GM19372 (cell line): Measurements from ENCODE around the gene REXO5.
"Not testable (repeated sequence)": the region's sequence is repeated elsewhere in the genome, so short reads cannot be mapped to it uniquely, and the experiment has no call there.

Experiments
- ATAC-seq: cut with Tn5 transposase; IDR thresholded peaks from one replicate; pipeline ENCODE4 v1.9.1; 2021; ENCODE audit warnings: mild to moderate bottlenecking, low read depth, moderate library complexity; ENCODE audit not compliant: unreplicated experiment

The REXO5 gene

DNA sequence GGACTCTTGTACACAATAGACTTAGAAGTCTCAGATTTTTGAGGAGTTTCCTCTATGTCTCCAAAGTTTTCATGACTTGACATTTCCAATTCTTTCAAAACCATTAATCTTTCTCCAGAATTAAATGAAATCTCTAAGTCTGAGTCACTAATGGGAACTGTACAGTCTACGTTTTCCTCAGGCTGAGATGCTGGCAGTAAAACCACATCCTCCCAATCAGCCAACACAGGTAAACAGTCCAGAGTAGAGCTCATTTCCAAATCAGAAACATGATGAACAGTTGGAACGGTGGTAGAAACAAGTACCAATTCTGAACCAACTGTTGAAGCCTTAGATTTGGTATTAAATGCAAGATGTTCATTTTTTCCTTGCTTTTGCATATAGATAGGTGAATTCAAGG, 8.0 kb upstream of the REXO5 start:
- no peak for ATAC-seq

DNA sequence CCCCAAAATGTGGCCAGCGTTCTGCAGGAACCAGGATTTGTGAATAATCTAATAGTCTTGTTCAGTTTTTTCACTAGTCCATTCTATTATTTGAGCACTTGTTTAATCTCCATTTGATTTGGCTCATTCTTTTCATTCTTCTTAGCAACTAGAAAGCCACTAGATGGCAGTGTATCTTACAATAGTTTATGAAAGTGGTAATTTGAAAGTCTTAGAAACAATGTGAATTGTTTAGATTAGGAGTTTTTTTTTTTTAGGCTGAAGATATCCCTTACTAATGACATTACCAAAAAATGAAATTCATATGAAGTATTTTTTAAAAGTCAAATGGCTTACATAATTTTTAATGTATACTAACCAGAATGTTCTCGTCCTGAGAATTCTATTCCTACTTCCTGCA, 6.7 kb upstream of the REXO5 start:
- ATAC-seq = no peak

DNA sequence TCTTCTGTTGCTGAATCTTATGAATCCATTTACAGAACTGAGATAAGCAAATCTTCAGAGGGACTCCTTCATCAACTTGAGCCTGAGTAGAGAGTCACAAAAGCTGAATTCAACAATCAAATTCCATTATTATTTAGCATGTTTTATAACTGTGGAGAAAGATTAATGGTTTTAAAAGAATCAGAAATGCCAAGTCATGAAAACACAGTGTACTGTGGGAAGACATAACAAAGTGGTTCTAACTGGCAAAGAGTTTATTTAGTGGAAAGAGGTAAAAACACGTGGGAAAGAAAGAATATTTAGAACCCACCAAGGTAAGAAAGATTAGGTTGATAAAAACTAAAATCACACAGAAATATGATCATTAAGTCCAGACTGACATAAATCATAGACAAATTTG, 5.0 kb upstream of the REXO5 start:
- ATAC-seq = no peak

DNA sequence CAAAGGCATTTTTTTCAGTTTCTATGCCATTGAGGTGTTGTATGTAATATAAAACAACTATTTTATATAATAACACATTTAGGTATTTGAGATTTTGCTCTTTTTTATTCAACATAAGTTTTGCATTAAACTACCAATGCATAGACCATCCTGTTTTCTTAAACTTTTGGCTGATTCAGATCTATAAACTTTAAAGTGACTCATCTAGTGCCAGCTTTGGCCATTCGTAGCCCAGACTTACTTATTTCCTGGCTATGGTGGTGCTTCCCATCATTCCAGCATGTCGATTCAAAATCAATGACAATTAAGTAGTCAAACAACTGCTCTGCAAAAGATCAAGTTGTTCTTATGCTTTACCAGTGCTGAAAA, 3.2 kb upstream of the REXO5 start:
- no peak for ATAC-seq

DNA sequence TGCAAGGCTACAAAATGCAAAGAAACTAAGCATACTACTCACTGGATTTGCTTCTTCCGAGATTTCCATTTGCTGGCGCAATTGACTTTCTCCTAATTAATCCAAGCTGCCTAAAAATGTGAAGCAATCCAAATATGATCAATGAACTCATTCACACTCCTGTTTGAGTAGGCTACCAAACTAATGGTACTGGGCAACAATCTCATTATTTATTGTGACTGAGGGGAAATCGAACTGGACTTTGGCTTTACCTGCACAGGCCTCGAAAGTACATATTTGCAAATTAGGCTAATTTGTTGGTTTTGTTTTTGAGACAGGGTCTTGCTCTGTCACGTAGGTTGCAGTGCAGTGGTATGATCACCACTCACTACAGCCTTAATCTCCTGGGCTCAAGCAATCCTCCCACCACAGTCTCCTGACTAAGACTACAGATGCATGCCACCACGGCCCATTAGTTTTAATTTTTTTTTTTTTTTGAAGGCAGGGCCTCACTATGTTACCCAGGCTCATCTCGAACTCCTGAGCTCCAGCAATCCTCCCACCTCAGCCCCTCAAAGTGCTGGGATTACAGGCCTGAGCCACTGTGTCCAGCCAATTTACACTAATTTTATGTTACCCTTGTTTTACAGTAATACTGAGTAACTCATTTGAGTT, 2.6 kb upstream of the REXO5 start:
- no peak for ATAC-seq

DNA sequence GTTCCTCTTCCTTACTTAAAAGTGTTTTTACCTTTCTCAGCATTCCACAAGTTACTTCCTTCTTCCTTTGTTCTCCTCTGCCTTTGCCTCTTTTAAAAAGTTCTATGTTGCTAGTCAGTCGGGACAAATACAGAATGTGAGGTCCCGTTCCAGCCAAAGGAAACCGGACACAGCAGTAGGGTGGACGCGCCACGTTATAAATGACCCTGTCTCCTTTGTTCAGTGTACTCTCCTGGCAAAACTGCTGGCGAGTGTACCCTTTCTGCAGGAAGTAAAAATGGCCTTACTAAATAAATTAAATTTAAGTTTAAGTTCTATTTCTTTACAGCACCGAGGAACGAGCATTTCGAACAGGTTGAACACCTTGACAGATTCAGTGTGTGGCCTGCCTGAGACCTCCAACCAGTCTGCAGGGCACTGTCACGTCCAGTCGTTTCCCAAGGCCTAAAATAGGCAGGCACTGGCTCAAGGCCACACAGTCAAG, 601 bp upstream of the REXO5 start:
- ATAC-seq = not testable (repeated sequence)

DNA sequence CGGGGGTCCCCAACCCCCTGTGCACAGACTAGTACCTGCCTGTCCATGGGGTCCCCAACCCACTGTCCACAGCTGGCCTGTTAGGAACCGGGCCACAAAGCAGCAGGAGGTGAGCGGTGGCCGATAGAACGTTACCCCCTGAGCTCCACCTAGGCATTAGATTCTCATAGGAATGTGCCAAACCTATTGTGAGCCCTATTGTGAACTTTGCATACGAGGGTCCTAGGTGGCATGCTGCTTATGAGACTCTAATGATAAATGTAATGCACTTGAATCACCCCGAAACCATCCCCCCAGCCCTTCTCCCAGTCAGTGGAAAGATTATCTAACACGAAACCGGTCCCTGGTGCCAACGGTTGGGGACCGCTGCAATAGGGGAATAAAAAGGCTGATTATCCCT, 1.5 kb downstream of the REXO5 start:
- ATAC-seq = no peak

DNA sequence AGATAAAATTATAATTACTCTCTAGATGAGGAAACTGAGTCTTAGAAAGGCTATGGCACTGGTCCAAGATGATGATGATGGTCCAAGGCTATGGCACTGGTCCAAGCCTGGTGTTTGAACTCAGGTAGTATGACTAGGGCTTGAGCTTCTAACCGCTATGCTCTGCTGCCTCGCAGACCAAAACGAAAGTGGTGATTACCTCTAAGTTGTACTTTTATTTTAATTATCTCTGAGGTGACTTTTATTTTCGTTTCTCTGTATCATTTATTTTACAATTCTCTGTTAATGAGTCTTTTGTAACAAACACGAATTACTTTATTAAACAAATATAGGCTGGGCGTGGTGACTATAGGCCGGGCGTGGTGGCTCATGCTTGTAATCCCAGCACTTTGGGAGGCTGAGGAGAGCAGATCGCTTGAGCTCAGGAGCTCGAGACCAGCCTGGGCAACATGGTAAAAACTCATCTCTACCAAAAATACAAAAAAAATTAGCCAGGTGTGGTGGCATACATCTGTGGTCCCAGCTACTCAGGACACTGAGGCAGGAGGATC, 5.6 kb downstream of the REXO5 start:
- ATAC-seq = no peak

DNA sequence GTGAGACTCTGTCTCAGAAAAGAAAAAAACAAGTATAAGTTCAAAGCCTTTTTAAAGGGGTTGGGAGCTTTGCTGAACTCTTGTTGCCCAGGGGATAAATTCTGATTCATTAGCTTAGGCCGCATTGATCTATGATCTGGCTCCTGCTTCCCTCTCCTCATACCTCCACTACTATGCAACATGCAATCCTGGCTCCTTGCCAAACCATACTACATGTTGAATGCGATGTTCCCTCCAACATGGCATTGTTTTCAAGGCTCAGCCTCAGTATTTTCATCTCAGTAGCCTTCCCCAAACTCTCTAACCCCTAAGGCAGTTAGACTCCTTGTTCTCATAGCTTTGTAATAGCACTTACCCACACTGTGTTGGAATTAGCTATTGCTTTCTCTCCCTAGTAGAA, 6.2 kb downstream of the REXO5 start:
- ATAC-seq = no peak

DNA sequence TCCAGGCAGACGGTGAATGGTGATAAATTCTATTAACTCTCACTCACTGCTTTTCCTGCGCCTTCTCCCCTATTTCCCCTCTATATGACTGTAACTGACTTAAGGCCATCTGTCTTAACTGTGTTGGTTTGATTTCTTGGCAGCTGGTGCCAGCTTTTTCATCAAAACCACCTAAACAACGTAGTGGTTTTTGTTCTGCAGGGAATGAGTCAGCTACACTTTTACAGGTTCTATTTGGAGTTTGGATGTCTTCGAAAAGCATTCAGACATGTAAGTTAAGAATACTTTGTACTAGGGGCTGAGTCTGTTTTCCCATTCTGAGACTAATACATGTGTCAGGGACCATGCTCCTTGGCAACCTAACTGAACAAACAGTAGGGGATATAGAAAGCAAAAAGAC, 8.5 kb downstream of the REXO5 start:
- no peak for ATAC-seq

DNA sequence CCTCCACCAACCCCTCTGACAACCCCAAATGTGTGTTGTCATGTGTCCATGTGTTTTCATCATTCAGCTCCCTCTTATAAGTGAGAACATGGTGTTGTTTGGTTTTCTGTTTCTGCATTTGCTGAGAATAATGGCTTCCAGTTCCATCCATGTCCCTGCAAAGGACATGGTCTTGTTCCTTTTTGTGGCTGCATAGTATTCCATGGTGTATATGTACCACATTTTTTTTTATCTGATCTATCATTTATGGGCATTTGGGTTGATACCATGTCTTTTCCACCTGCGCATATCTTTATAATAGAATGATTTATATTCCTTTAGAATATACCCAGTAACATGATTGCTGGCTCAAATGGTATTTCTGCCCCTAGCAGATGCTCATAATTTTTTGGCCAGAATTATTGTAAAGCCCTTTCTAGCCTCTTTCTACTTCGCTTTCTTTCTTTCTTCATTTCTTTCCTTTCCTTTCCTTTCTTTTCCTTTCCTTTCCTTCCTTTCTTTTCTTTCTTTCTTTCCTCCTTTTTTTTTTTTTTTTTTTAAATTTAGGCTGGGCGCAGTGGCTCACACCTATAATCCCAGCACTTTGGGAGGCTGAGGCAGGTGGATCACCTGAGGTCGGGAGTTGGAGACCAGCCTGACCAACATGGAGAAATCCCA, 12.7 kb downstream of the REXO5 start:
- ATAC-seq = no peak

DNA sequence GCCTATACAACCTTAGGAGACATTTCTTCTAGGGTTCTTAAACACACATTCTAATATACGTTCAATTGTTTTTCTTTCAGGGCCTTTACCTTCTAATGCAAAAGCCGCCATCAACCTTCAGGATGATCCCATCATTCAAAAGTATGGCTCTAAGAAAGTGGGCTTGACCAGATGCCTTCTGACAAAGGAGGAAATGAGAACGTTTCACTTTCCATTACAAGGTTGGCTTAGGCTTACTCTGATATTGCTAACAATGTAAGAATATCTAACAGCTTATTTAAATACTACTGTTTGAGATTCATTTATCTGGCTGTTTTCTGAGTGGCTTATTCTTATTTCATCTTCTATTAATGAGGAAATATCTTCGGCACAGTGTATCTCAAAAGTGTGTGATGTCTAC, 15.4 kb downstream of the REXO5 start:
- no peak for ATAC-seq

DNA sequence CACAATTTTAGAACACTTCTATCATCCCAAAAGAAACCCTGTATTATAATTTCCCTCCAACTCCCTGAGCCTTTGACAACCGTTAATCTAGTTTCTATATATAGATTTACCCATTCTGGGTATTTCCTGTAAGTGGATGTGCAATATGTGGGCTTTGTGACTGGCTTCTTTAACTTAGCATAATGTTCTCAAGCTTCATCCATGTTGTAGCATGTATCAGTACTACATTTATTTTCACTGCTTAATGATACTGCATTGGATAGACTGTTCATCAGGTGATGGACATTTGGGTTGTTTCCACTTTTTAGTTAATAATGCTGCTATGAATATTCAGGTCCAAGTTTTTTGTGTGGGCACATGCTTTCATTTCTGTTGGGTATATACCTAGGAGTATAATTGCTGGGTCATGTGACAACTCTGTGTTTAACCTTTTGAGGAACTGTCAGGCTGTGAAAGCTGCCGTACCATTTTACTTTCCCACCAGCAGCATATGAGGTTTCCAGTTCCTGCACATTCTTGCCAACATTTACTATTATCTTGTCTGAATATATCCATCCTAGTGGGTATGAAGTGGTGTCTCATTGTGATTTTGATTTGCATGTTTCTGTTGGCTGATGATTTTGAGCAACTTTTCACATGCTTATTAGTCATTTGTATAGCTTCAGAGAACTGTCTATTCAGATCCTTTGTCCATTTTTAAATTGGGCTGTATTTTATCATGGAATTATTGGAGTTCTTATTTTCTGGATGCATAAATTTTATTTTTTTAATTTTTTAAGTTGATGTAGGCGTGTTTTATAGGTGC, 16.4 kb downstream of the REXO5 start:
- no peak for ATAC-seq

DNA sequence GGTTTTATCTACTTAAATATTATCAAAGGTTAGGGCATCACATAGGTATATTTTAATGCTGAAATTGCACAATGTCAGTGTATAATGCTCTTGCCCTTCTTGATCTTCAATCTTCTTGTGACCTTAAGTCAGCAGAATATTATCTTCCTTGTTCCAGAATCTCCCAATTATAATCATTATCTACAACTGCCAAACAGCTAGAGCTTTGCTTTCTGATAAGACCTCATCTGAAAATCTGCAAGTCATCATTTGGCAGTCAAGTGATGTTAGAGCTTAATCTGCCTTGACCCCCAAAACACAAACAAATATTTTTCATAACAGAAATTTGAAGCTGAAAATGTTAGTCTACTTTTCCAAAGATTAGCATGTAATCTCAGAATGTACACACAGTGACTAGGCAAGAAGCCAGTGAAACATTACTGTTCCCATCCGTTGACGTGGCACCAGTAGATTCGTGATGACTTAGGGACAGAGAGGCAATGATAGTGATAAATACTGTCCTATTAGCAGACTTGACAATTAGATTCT, 19.8 kb downstream of the REXO5 start:
- ATAC-seq = no peak

DNA sequence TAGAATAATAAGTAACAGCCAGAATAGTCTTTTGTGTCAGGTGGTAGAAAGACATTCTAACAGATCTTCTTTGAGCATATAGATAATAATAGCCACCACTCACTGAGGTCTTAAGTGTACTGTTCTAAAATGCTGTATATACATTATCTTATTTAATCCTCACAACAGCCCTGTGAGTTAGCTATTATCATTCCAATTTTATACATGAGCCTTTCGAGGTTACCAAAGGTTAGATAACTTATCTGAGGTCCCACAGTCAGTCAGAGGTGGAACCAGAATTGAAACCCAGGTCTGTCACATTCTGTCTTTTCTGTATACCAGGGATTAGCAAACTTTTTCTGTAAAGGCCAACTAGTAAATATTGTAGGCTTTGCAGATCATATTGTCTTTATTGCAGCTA, 23.2 kb downstream of the REXO5 start:
- no peak for ATAC-seq

DNA sequence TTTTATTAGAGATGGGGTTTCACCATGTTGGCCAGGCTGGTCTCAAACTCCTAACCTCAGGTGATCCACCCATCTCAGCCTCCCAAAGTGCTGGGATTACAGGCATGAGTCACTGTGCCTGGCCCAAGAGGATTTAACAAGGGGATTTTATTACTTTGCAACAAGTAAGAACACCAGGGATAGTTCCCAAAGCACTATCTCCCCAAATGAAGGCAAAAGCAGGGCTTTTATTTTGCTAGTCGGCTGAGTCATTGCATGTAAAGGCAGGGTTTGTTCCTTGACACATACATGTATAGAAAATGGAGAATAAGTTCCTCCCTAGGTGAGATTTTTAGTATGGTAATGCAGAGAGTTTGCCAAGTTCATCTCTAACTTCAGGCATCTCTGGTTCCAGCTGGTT, 24.0 kb downstream of the REXO5 start:
- ATAC-seq = no peak

DNA sequence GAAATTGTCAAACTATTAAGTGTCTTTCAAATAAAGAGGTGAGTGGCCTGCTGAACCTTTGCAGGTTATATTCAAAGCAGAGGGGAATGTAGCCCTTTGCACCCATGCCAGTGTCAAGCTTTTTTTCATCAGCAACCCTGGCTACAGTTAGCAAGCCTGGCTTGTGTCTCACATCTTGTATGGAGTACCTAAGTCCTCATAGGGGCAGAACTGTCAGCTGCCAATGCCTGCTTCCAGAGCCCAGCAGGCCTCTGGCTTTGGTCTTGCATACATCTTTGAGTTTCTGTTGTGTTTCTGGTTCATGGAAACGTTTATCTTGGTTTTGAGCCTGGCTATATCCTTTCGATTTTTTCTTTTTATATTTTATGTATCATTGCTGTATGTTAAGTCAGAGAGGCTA, 26.8 kb downstream of the REXO5 start:
- no peak for ATAC-seq

DNA sequence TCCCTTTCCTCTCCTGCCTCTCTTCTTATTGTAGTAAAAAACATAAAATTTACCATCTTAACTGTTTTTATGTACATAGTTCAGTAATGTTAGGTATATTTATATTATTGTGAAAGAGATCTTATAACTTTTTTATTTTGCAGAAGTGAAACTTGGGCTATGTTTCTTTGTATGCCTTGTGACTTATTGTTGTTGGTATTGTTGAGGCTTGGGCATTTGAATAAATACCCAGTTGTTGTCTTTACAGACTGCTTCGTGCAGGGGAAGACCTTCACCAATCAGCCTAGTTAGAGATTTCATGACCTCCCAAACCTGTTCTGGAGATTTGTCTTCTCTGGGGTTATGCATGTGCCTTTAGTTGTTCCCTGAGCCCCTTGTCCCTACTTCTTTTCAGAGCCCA, 31.9 kb downstream of the REXO5 start:
- ATAC-seq = no peak

DNA sequence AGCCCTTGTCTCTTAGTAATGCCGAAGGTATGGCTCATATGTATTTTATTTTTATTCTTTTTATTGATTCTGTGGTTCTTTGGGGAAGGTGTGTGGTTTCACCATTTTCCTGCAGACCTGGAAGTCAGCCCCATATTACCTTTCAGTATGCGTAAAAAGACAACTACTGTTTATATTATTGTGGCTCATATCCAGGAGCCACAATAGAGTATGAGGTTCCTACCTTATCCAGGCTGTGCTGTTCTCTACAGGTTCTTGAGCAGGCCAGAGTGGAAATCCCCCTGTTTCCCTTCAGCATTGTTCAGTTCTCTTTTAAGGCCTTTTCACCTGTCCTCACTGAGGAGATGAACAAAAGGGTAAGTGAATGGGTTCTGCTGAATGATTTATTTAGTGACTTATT, 33.2 kb downstream of the REXO5 start:
- ATAC-seq = no peak

DNA sequence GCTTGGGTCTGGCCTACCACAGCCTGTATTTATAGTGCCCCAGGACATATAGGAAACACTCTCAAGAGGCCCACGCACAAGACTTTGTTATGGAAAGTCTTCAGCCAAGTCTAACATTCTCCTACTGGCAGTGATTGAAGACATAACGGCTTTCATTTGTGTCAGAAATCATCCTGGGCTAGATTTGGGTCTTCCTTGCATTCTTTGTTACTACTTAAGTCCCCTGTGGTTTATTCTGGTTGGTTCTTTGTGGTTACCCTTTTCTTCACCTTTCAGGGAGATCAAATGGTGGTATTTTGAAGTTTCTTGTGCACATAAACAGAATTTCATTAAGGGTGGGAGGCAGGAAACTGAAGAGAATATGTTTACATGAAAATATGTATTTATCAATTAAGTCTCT, 37.7 kb downstream of the REXO5 start:
- ATAC-seq = no peak

DNA sequence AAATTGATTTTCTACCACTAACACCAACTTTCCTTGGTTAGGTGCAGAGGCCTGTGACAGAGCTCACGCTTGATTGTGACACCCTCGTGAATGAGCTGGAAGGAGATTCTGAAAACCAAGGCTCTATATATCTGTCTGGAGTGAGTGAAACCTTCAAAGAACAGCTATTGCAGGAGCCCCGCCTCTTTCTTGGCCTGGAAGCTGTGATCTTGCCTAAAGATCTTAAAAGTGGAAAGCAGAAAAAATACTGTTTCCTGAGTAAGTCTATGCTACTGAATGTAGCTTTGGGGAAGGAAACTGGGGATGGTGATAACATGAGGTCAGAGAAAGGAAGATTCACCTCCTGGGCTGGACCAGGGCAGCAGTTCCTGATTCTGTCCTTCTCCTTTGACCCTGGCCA, 38.3 kb downstream of the REXO5 start:
- ATAC-seq = no peak
